HepG2 (cell line): ENCODE results near the gene CS. TPM values are rescaled to one million over a fixed set of nuclear protein-coding genes. Genes with fewer than 3 reads are reported as not detected.

Experiments
- ATAC-seq: fragments of 200-7000 bp; cut with Tn5 transposase; 3 replicates; pipeline ENCODE4 v1.9.1; 2020; ENCODE audit warnings: mild to moderate bottlenecking, moderate library complexity
- BruUV-seq: library from RNA; stranded (reverse); fragments of 400-500 nt; replicated peaks from 2 replicates; lab custom pipeline; 2021; lab: Mats Ljungman, UMichigan
- CTCF ChIA-PET: fragments of 300-600 bp; formaldehyde crosslinking; extraction: SDS; loops from one replicate; lab custom pipeline; 2021; ENCODE audit warnings: low total read pairs, inconsistent platforms, low intra/inter-chr PET ratio; lab: Yijun Ruan, JAX
- POLR2A ChIA-PET: fragments of 350-600 bp; sonication (Branson Sonifier 250); formaldehyde crosslinking; loops from one replicate; lab custom pipeline; 2020; ENCODE audit warnings: antibody characterized with exemption, inconsistent platforms; lab: Yijun Ruan, JAX
- DNase-seq: peaks from one replicate; pipeline ENCODE4 v3.0.0-alpha.2; 2015; ENCODE audit warnings: low spot score
- FAIRE-seq: peaks from 3 replicates; lab custom pipeline; 2011; peaks lifted over from hg19 to GRCh38; lab: Jason Lieb, UNC
- H2AFZ ChIP-seq: one replicate; pipeline ENCODE4 v1.6.1; 2011; ENCODE audit warnings: low read length, inconsistent platforms
- H3K27ac ChIP-seq: fragments of 300-600 bp; 3 replicates; pipeline ENCODE4 v1.8.0; 2011; ENCODE audit warnings: mixed run types, mild to moderate bottlenecking, mixed read lengths, low read length, inconsistent platforms; ENCODE audit not compliant: insufficient read depth; ENCODE audit errors: extremely low read length
- H3K27me3 ChIP-seq, 2 experiments: fragments of 200-600 bp in 1 of 2; 2 replicates in 1 of 2; 3 replicates in 1 of 2; pipeline versions ENCODE4 v1.6.0 to v1.8.0; 2011; ENCODE audit warnings: low read length in 2 of 2, mild to moderate bottlenecking in 2 of 2, moderate library complexity in 2 of 2, inconsistent platforms in 1 of 2; ENCODE audit not compliant: insufficient read depth in 2 of 2, control insufficient read depth in 1 of 2
- H3K36me3 ChIP-seq, 2 experiments: fragments of 200-600 bp in 1 of 2; replicated peaks in 1 of 2; 2 replicates in 1 of 2; 3 replicates in 1 of 2; pipeline versions ENCODE4 v1.5.1 to v1.8.0; 2011; ENCODE audit warnings: low read length in 2 of 2, inconsistent platforms in 1 of 2; ENCODE audit not compliant: insufficient read depth in 2 of 2, control insufficient read depth in 1 of 2
- H3K4me1 ChIP-seq: 2 replicates; pipeline ENCODE4 v1.5.1; 2012; ENCODE audit warnings: low read length, inconsistent platforms; ENCODE audit not compliant: insufficient read depth
- H3K4me2 ChIP-seq: 2 replicates; pipeline ENCODE4 v1.6.0; 2011; ENCODE audit warnings: low read depth, low read length, inconsistent platforms
- H3K4me3 ChIP-seq, 3 experiments: fragments of 200-600 bp in 1 of 3; sonication (generic), shearing (Covaris generic) in 1 of 3; replicated peaks in 1 of 3; 2 replicates each; pipeline ENCODE4 v1.5.1; 2011 to 2016; ENCODE audit warnings: low read length in 3 of 3, inconsistent platforms in 2 of 3, low read depth in 2 of 3, mild to moderate bottlenecking in 2 of 3, control low read depth in 1 of 3, mixed read lengths in 1 of 3; ENCODE audit not compliant: insufficient read depth in 1 of 3
- H3K79me2 ChIP-seq: one replicate; pipeline ENCODE4 v1.6.1; 2011; ENCODE audit warnings: low read length, inconsistent platforms; ENCODE audit not compliant: insufficient read depth
- H3K9ac ChIP-seq: 2 replicates; pipeline ENCODE4 v1.6.0; 2011; ENCODE audit warnings: mild to moderate bottlenecking, low read depth, low read length, inconsistent platforms; ENCODE audit not compliant: insufficient read depth
- H3K9me3 ChIP-seq: 2 replicates; pipeline ENCODE4 v1.5.1; 2012; ENCODE audit warnings: mild to moderate bottlenecking, low read length
- H4K20me1 ChIP-seq: 2 replicates; pipeline ENCODE4 v1.6.0; 2011; ENCODE audit warnings: inconsistent platforms, mild to moderate bottlenecking, low read length, moderate library complexity; ENCODE audit not compliant: insufficient read depth
- POGZ ChIP-seq: sonication (generic); formaldehyde crosslinking; IDR thresholded peaks from 2 replicates; pipeline ENCODE4 v1.4.0; 2020; ENCODE audit warnings: mild to moderate bottlenecking, missing genetic modification reagents
- STAG1 ChIP-seq: sonication (generic); formaldehyde crosslinking; IDR thresholded peaks from 2 replicates; pipeline ENCODE4 v1.4.0; 2020; ENCODE audit warnings: missing genetic modification reagents
- WGBS: methylation state at CpG from one replicate; pipeline ENCODE4 v1.1.6; 2017; ENCODE audit warnings: low lambda C conversion rate; 5-methylcytosine and 5-hydroxymethylcytosine counted together
- in situ Hi-C: cut with HindIII; loops from 2 replicates; pipeline ENCODE4 v1.10.0; 2017; ENCODE audit warnings: low pct_unique_long_range_greater_than_20kb; ENCODE audit not compliant: extremely low pct_ligation_motif_present
- intact Hi-C: fragments of 100-400 bp; cut with micrococcal nuclease; formaldehyde crosslinking; loops from one replicate; pipeline ENCODE4 v1.10.0; 2022; ENCODE audit not compliant: unreplicated experiment
- polyA plus RNA-seq, 8 experiments: library from polyadenylated mRNA; depleted of rRNA in 3 of 8; stranded (reverse) in 7 of 8; unstranded in 1 of 8; fragments of >200 nt; fragmentation: Illumina TruSeq in 4 of 8; extraction: Trizol in 4 of 8; gene quantifications; 2 replicates each; pipeline versions ENCODE4 v1.2.1 to v1.2.3, GENCODE V29; 2011 to 2016; ENCODE audit warnings: low read depth in 4 of 8, missing spikeins in 1 of 8, mixed read lengths in 1 of 8; ENCODE audit not compliant: insufficient read depth in 1 of 8
- total RNA-seq, 5 experiments: library from RNA; depleted of rRNA; stranded (reverse); fragments of >200 nt; fragmentation: Illumina TruSeq; extraction: Trizol; gene quantifications; 2 replicates each; pipeline ENCODE4 v1.2.3, GENCODE V29; 2016; ENCODE audit warnings: low read depth in 1 of 5
- TF ChIP-seq, protein P1 (sequence below): sonication (generic); formaldehyde crosslinking; IDR thresholded peaks from 2 replicates; pipeline ENCODE4 v1.5.0; 2020; ENCODE audit warnings: mild to moderate bottlenecking, missing genetic modification reagents, moderate library complexity

Gene CS
- total and polyA plus RNA-seq, 2 of the 13 experiments (the other 11 are each of a cell fraction or from before 2014, with no cell fraction given) = 173 to 175 TPM

DNA sequence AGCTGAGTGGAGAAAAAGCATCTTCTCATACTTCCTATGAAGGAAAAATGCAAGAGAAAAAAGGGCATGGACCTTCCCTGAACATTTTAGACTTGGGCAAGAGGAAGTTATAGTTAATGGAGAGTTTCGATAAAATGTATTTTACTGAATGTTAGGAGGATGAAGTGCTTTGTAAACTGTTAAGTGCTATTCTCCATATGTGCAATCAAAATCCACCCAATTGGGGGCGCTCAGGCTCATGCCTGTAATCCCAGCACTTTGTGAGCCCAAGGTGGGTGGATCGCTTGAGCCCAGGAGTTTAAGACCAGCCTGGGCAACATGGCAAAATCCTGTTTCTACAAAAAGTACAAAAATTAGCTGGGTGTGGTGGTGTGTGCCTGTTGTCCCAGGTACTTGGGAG is 17.5 kb upstream of the CS start:
- FAIRE-seq = no peak
- in situ Hi-C loops (loop anchor here (5.0 kb wide), 1 partner anchor 145 kb away; no protein-coding TSS in a partner anchor), intact Hi-C loops (loop anchor here (2.0 kb wide), 1 partner anchor 17 kb away; the partner anchor contains the start of gene CS)
- Histone ChIP-seq H3K4me1 (peaks cover 24% of the 10 kb centered on the region), H3K4me2 (no peak overlapping the region), H3K9me3 (no peaks in the 10 kb centered on the region), H3K27ac (no peak overlapping the region), H3K79me2 (peaks cover 17% of the 10 kb centered on the region), H3K9ac (no peak overlapping the region), H4K20me1 (no peaks in the 10 kb centered on the region), H3K36me3 (peaks cover 4 to 17% of the 10 kb centered on the region in 2 experiments; a peak in 3 of 5 replicates), H2AFZ (no peak overlapping the region), H3K27me3 (no peaks in the 10 kb centered on the region; a peak in 1 of 5 replicates), H3K4me3 (no peak overlapping the region)
- TF ChIP-seq, protein P1, sequence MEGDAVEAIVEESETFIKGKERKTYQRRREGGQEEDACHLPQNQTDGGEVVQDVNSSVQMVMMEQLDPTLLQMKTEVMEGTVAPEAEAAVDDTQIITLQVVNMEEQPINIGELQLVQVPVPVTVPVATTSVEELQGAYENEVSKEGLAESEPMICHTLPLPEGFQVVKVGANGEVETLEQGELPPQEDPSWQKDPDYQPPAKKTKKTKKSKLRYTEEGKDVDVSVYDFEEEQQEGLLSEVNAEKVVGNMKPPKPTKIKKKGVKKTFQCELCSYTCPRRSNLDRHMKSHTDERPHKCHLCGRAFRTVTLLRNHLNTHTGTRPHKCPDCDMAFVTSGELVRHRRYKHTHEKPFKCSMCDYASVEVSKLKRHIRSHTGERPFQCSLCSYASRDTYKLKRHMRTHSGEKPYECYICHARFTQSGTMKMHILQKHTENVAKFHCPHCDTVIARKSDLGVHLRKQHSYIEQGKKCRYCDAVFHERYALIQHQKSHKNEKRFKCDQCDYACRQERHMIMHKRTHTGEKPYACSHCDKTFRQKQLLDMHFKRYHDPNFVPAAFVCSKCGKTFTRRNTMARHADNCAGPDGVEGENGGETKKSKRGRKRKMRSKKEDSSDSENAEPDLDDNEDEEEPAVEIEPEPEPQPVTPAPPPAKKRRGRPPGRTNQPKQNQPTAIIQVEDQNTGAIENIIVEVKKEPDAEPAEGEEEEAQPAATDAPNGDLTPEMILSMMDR (CRISPR knock-in tag) = peak; percentile 14; the same call in 1 of the 2 replicates
- TF ChIP-seq POGZ (CRISPR knock-in tag) = no peak
- TF ChIP-seq STAG1 (CRISPR knock-in tag) = peak; percentile 32; the same call in 1 of the 2 replicates
- ChIA-PET CTCF (no interaction called here), POLR2A (interaction anchor here (3.8 kb wide), 1 partner anchor 16 kb away, joined by 71 read pairs; the partner anchor contains the start of gene PAN2)
- ATAC-seq = no peak
- no peak for DNase-seq
- WGBS = 94% methylated on average over 3 of the region's 3 CpGs
- BruUV-seq = no TSS peak
